GM06990 (cell line): ENCODE results near the gene CSAG3.
"Not testable (repeated sequence)": the region's sequence is repeated elsewhere in the genome, so short reads cannot be mapped to it uniquely, and the experiment has no call there.

Experiments
- DNase-seq: peaks from one replicate; pipeline ENCODE4 v3.0.0-alpha.2; 2011; ENCODE audit not compliant: insufficient read length; ENCODE audit errors: extremely low read depth
- H3K27me3 ChIP-seq: replicated peaks from 2 replicates; pipeline ENCODE4 v1.6.0; 2011; ENCODE audit warnings: low read length; ENCODE audit not compliant: control insufficient read depth, insufficient read depth
- H3K36me3 ChIP-seq: 2 replicates; pipeline ENCODE4 v1.5.1; 2011; ENCODE audit warnings: low read length; ENCODE audit not compliant: control insufficient read depth, insufficient read depth
- H3K4me3 ChIP-seq: replicated peaks from 2 replicates; pipeline ENCODE4 v1.5.1; 2011; ENCODE audit warnings: low read depth, mild to moderate bottlenecking, control low read depth, low read length
- CTCF ChIP-seq: IDR thresholded peaks from 2 replicates; pipeline ENCODE4 v1.5.1; 2011; ENCODE audit warnings: low read length, control low read depth, mild to moderate bottlenecking, inconsistent platforms; ENCODE audit not compliant: insufficient read depth, poor library complexity, severe bottlenecking

CSAG3 gene

GRCh38 chrX:152735860-152736511, 23.0 kb upstream of the CSAG3 start:
- H3K36me3 ChIP-seq: no peaks in the 10 kb centered on the region
- DNase-seq: no peak
- H3K4me3 ChIP-seq: no peak overlapping the region
- TF ChIP-seq CTCF: no peak
- no peaks in the 10 kb centered on the region for H3K27me3 ChIP-seq

GRCh38 chrX:152736528-152736927, 22.5 kb upstream of the CSAG3 start:
- H3K27me3 ChIP-seq, DNase-seq: not testable (repeated sequence)

GRCh38 chrX:152738560-152738959, 20.5 kb upstream of the CSAG3 start:
- Histone ChIP-seq H3K36me3 (no peaks in the 10 kb centered on the region), H3K27me3 (no peaks in the 10 kb centered on the region), H3K4me3 (no peak overlapping the region)
- TF ChIP-seq CTCF: no peak
- DNase-seq: no peak

More at GRCh38 chrX:152736528-152736927, 22.5 kb upstream of the CSAG3 start:
- H3K36me3 ChIP-seq, H3K4me3 ChIP-seq: not testable (repeated sequence)

- H3K27me3 ChIP-seq, H3K4me3 ChIP-seq, H3K36me3 ChIP-seq, DNase-seq: not testable (repeated sequence)
Observed at GRCh38 chrX:152753686-152754650, 5.0 kb upstream of the CSAG3 start, which contains the start of gene MAGEA2. Gene MAGEA2, minus strand, starts transcription at chrX:152753842. Its CDS starts 2,479 bp downstream, at chrX:152751363.

GRCh38 chrX:152754871-152755270, 4.1 kb upstream of the CSAG3 start:
- not testable (repeated sequence) for H3K36me3 ChIP-seq, H3K27me3 ChIP-seq, H3K4me3 ChIP-seq, DNase-seq

- not testable (repeated sequence) for H3K36me3 ChIP-seq
Observed at GRCh38 chrX:152759544-152759943, 526 bp downstream of the CSAG3 start.

GRCh38 chrX:152761582-152761981, 2.6 kb downstream of the CSAG3 start:
- not testable (repeated sequence) for H3K4me3 ChIP-seq, DNase-seq, H3K27me3 ChIP-seq, H3K36me3 ChIP-seq

More at GRCh38 chrX:152759544-152759943, 526 bp downstream of the CSAG3 start:
- H3K4me3 ChIP-seq, DNase-seq, H3K27me3 ChIP-seq: not testable (repeated sequence)

- DNase-seq, H3K27me3 ChIP-seq, H3K4me3 ChIP-seq, H3K36me3 ChIP-seq: not testable (repeated sequence)
Observed at GRCh38 chrX:152766562-152766961, 7.5 kb downstream of the CSAG3 start.

GRCh38 chrX:152769549-152770289, 10.7 kb downstream of the CSAG3 start, which contains the start of gene MAGEA6:
Gene MAGEA6, minus strand, starts transcription at chrX:152769689. Its CDS starts 2,039 bp downstream, at chrX:152767650.
- not testable (repeated sequence) for H3K4me3 ChIP-seq, H3K36me3 ChIP-seq, H3K27me3 ChIP-seq, DNase-seq

- H3K4me3 ChIP-seq, H3K36me3 ChIP-seq, H3K27me3 ChIP-seq, DNase-seq: not testable (repeated sequence)
Observed at GRCh38 chrX:152787062-152787461, 28.0 kb downstream of the CSAG3 start.
